Heart left ventricle (tissue), 16 donors: Measurements from ENCODE around the gene KCNK2. TPM values are rescaled to one million over a fixed set of nuclear protein-coding genes. Genes with fewer than 3 reads are reported as not detected.

Experiments used
- ATAC-seq, 4 donors: fragments of 200-7000 bp; cut with Tn5 transposase; one replicate each; pipeline ENCODE4 v1.9.1; 2020 to 2022; ENCODE audit warnings: moderate library complexity in 4 of 4, mild to moderate bottlenecking in 3 of 4, moderate number of reproducible peaks in 1 of 4
- DNase-seq, 5 donors: peaks; one replicate each; pipeline ENCODE4 v3.0.0-alpha.2; 2020
- H3K27ac ChIP-seq, 12 donors: fragments of 200-600 bp; sonication (generic) in 4 of 12; one replicate each; pipeline versions ENCODE4 v1.5.0 to v1.8.0; 2016 to 2022; ENCODE audit warnings: mild to moderate bottlenecking in 2 of 12
- H3K27me3 ChIP-seq, 9 donors: fragments of 200-600 bp; sonication (generic) in 2 of 9; one replicate each; pipeline versions ENCODE4 v1.5.1 to v1.8.0; 2016 to 2022; ENCODE audit warnings: mild to moderate bottlenecking in 3 of 9
- H3K36me3 ChIP-seq, 9 donors: fragments of 200-600 bp; sonication (generic) in 2 of 9; one replicate each; pipeline versions ENCODE4 v1.5.0 to v1.8.0; 2018 to 2022; ENCODE audit warnings: mild to moderate bottlenecking in 2 of 9
- H3K4me1 ChIP-seq, 12 donors: fragments of 200-600 bp; sonication (generic) in 4 of 12; one replicate each; pipeline versions ENCODE4 v1.5.0 to v1.8.0; 2016 to 2022; ENCODE audit warnings: mild to moderate bottlenecking in 3 of 12
- H3K4me3 ChIP-seq, 12 donors: fragments of 200-600 bp; sonication (generic) in 4 of 12; one replicate each; pipeline versions ENCODE4 v1.5.0 to v1.8.0; 2017 to 2022; ENCODE audit warnings: mild to moderate bottlenecking in 9 of 12, moderate library complexity in 4 of 12
- H3K9me3 ChIP-seq, 12 donors: fragments of 200-600 bp; sonication (generic) in 4 of 12; one replicate each; pipeline versions ENCODE4 v1.5.0 to v1.8.0; 2016 to 2022; ENCODE audit warnings: mild to moderate bottlenecking in 1 of 12
- POLR2A ChIP-seq, 2 donors: fragments of 450-650 bp; IDR thresholded peaks; one replicate each; pipeline ENCODE4 v1.6.1; 2017; ENCODE audit warnings: antibody characterized with exemption in 2 of 2, mild to moderate bottlenecking in 2 of 2, moderate library complexity in 2 of 2
- WGBS, 4 donors: extraction: QIAGEN DNeasy Blood & Tissue Kit in 2 of 4; methylation state at CpG; one replicate each; pipeline versions ENCODE4 v1.1.5 to v1.1.7; 2013 to 2018; 5-methylcytosine and 5-hydroxymethylcytosine counted together
- intact Hi-C, 10 donors: fragments of 100-400 bp; cut with DNase I; formaldehyde crosslinking; loops; one replicate each; pipeline versions ENCODE4 v1.11.1 to v1.14.2; 2022
- polyA plus RNA-seq, 2 donors: library from polyadenylated mRNA; stranded (reverse); fragments of 200-250 nt; gene quantifications; one replicate each; pipeline ENCODE4 v1.2.3, GENCODE V29; 2013
- total RNA-seq, 9 donors: library from RNA; depleted of rRNA in 2 of 9; stranded (reverse); fragments of >200 nt in 2 of 9; fragmentation: NEBNext Ultra II Directional in 3 of 9; extraction: Animal tissue kit (Norgen Biotek cat#: 25700) in 3 of 9; gene quantifications; one replicate each; pipeline versions ENCODE4 v1.1.0 to v1.2.4, GENCODE V29; 2016 to 2023
- TF ChIP-seq, protein P1 (sequence below), 12 donors: fragments of 200-600 bp; sonication (generic) in 4 of 12; IDR thresholded peaks; one replicate each; pipeline versions ENCODE4 v1.5.0 to v1.8.0; 2018 to 2022; ENCODE audit warnings: antibody characterized with exemption in 12 of 12, mild to moderate bottlenecking in 5 of 12
- donor health status: ischemic (EF 13 %, LVEDD 7.1; RV severe dilation, severe dysfunction).
- donor health status: healthy with polysubstance abuse.
- donor health status: DM: no; HTN: yes; CAD: no.
- donor health status: DM: no; HTN: no; CAD: no.
- donor health status: ischemic (EF 25% LVEDD 6.9; RV normal size, moderate dysfunction).
- donor health status: ischemic (EF 25% LVEDD 5.7; RV mildly dilated, moderate dysfunction).
- donor health status: healthy.
- donor health status: DM: yes; HTN: yes; CAD: no.
- donor health status: ischemic (EF 35%, LVEDD 5.7; RV mildly dilated, moderate dysfunction).
- donor health status: nonischemic (EF 11% LVEDD 7.7; RV severe dilation, severe dysfunction).
- donor health status: DM: yes; HTN: yes; CAD: no.
- donor health status: PGD.
- donor health status: ischemic (EF 29% LVEDD 5.4; RV normal size, mild dysfunction).
- donor health status: nonischemic (EF 23%, LVEDD 6.1; RV moderate dilation, normal function).

Gene KCNK2
- total and polyA plus RNA-seq, 11 donors = 0.04 to 1.3 (median 0.21) TPM; not detected in 3

DNA sequence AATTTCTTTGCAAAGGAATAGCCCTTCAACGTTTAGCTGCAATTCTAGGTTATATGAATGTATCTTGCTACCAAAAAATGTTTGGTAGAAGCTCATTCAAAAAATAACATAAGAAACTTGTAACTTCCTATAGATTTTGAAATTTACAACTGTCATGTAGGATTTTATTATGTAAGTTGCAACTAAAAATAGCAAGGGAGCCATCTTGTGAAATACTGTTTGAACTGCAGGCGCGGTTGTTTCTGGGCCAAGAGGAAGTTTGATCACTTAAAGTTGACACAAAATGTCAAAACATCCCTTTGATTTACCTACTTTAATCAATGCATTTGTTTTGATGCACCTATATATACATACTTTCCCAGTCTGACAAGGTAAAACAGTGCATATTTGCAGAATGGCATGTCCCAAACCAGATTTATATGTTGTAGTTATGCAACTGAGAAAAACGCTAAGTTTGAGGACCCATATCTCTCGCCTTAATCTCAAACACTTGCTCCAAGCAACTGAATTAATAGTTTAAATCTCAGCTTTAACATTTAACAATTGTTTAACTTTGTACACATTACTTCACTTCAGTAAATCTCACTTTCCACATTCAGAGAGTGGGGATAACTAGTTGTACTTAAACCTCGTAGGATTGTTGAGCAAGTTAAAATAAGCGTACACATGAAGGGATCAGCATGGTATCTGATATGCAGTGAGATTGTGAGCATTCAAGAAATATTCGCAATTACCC lies 63.9 kb downstream of the KCNK2 start:
- H3K36me3 ChIP-seq = no peaks in the 10 kb centered on the region
- 64 to 72% (median 70%) methylated on average over 8 of the region's 8 CpGs for WGBS, 4 donors
- intact Hi-C loops = no loop called here
- no peak overlapping the region for H3K4me3 ChIP-seq
- no peaks in the 10 kb centered on the region for H3K27me3 ChIP-seq
- ATAC-seq = no peak
- no peak overlapping the region for H3K27ac ChIP-seq
- peaks cover 0 to 19% (median 7%) of the 10 kb centered on the region in 12 donors for H3K9me3 ChIP-seq
- DNase-seq = no peak
- TF ChIP-seq, protein P1, sequence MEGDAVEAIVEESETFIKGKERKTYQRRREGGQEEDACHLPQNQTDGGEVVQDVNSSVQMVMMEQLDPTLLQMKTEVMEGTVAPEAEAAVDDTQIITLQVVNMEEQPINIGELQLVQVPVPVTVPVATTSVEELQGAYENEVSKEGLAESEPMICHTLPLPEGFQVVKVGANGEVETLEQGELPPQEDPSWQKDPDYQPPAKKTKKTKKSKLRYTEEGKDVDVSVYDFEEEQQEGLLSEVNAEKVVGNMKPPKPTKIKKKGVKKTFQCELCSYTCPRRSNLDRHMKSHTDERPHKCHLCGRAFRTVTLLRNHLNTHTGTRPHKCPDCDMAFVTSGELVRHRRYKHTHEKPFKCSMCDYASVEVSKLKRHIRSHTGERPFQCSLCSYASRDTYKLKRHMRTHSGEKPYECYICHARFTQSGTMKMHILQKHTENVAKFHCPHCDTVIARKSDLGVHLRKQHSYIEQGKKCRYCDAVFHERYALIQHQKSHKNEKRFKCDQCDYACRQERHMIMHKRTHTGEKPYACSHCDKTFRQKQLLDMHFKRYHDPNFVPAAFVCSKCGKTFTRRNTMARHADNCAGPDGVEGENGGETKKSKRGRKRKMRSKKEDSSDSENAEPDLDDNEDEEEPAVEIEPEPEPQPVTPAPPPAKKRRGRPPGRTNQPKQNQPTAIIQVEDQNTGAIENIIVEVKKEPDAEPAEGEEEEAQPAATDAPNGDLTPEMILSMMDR (IDR thresholded peaks at IDR 0.05) = no peak
- TF ChIP-seq POLR2A (IDR thresholded peaks at IDR 0.05) = no peak
- H3K4me1 ChIP-seq = peaks cover 0 to 3% (median 0%) of the 10 kb centered on the region in 12 donors

DNA sequence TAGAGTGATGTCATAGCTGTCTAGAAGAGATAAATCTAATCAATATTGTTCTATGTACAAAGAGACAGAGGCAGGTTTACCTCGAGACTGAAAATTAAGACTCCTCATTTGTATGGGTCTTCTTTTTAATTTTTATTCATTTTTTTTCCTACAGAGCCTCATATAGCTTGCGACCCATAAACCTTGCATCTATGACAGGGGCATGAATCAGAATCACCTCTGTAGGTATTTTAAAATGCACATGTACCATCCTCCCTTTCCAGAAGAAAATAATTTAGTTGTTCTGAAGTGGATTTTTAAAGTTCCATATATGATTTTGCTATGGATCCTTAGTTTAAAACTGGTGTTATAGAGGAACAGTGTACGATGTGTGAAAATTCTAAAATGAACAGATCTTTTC lies 64.5 kb downstream of the KCNK2 start:
- Histone ChIP-seq H3K9me3 (peaks cover 0 to 13% (median 1%) of the 10 kb centered on the region in 12 donors), H3K4me3 (no peak overlapping the region), H3K27ac (no peak overlapping the region), H3K27me3 (no peaks in the 10 kb centered on the region), H3K36me3 (no peaks in the 10 kb centered on the region), H3K4me1 (peaks cover 0 to 3% (median 0%) of the 10 kb centered on the region in 12 donors)
- ATAC-seq (no peak), DNase-seq (no peak)
- 79 to 88% (median 85%) methylated on average over 3 of the region's 3 CpGs for WGBS, 4 donors
- intact Hi-C loops = no loop called here
- no peak for TF ChIP-seq POLR2A (IDR thresholded peaks at IDR 0.05)
- TF ChIP-seq, protein P1 (IDR thresholded peaks at IDR 0.05) = no peak

DNA sequence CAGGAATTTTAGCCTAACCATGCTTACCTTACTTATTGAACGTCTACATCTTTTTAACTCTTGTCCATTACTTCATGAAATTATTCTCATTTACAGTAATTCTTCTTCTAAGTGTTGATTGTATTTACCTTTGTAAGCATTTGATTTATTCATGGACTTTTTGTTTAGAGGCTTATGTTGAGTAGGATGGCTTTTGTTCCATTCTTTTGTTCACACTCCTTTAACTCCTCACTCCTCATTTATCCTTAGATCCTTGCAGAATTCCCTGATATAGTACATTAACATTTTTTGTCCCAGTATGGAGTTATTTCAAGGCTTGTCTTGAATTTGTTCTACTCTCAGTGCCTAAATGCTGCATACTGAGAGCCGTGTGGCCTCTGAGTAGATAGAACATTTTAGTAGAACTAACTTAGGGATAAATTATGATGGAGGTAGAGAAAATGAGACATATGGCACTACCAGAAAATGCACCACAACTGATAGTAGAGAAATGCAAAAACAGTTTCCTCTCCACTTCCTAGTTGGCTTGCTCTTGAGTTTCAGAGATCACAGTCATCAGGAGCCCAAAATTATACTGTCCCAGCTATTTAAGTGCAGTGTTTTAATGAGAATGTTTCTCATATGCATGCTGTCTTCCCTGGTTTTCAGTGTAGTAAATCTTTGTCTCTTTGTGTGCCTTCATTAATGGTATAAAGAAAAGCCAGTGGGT lies 69.5 kb downstream of the KCNK2 start:
- Histone ChIP-seq H3K36me3 (no peaks in the 10 kb centered on the region), H3K27me3 (no peaks in the 10 kb centered on the region), H3K4me1 (no peaks in the 10 kb centered on the region), H3K27ac (no peak overlapping the region), H3K9me3 (no peaks in the 10 kb centered on the region), H3K4me3 (no peak overlapping the region)
- 80 to 85% (median 84%) methylated on average over 2 of the region's 2 CpGs for WGBS, 4 donors
- TF ChIP-seq POLR2A (IDR thresholded peaks at IDR 0.05) = no peak
- TF ChIP-seq, protein P1 (IDR thresholded peaks at IDR 0.05) = no peak
- DNase-seq = no peak
- intact Hi-C loops = no loop called here
- ATAC-seq = no peak

DNA sequence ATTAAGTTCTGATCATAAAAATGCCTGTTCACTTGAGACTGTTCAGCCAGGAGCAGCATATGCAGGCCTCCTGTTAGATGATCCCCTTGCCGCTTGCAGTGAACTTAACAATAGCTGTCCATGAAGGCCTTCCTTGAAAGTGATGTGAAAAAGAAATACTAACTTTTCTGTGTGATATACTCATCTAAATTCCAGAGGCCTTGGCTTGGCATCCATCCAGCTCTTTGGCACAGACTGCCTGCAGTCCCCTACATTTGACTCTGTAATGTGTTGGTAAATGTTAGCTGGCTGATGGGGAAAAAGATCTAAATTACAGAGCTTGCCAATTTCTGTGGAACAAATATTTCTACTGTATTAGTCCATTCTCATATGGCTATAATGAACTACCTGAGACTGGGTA lies 73.7 kb downstream of the KCNK2 start:
- no peak for TF ChIP-seq POLR2A (IDR thresholded peaks at IDR 0.05)
- TF ChIP-seq, protein P1 (IDR thresholded peaks at IDR 0.05) = no peak
- no peak overlapping the region for H3K27ac ChIP-seq
- H3K4me1 ChIP-seq = no peaks in the 10 kb centered on the region
- intact Hi-C loops = no loop called here
- ATAC-seq (no peak), DNase-seq (no peak)
- no peak overlapping the region for H3K4me3 ChIP-seq
- 85 to 93% (median 89%) methylated on average over 1 of the region's 1 CpG for WGBS, 4 donors
- no peaks in the 10 kb centered on the region for H3K9me3 ChIP-seq
- H3K27me3 ChIP-seq = no peaks in the 10 kb centered on the region
- H3K36me3 ChIP-seq = no peaks in the 10 kb centered on the region
